Activated B cell treated with CpG ODN at 0.5 μM for 24 hours (primary cell): ENCODE results near the gene RDH8. TPM values are rescaled to one million over a fixed set of nuclear protein-coding genes. Genes with fewer than 3 reads are reported as not detected.

Source experiments
- ATAC-seq: fragments of 200-7000 bp; cut with Tn5 transposase; one replicate; pipeline ENCODE4 v1.10.0; 2021; ENCODE audit warnings: low read depth, mild to moderate bottlenecking, moderate library complexity
- CTCF ChIA-PET: fragments of 350-600 bp; sonication (Branson Sonifier 250); formaldehyde crosslinking; loops from one replicate; lab custom pipeline; 2021; ENCODE audit warnings: antibody characterized with exemption; lab: Charles Lee
- POLR2A ChIA-PET: fragments of 350-600 bp; sonication (Branson Sonifier 250); formaldehyde crosslinking; loops from one replicate; lab custom pipeline; 2021; ENCODE audit warnings: antibody characterized with exemption; lab: Charles Lee
- DNase-seq: peaks from one replicate; pipeline ENCODE4 v3.0.0; 2022
- H3K27ac Mint-ChIP-seq: one replicate; pipeline ENCODE4 v1.8.0; 2020; ENCODE audit warnings: mixed read lengths
- H3K27me3 Mint-ChIP-seq: one replicate; pipeline ENCODE4 v1.8.0; 2021; ENCODE audit warnings: mixed read lengths
- H3K36me3 Mint-ChIP-seq: one replicate; pipeline ENCODE4 v1.8.0; 2021; ENCODE audit warnings: low read depth, mixed read lengths
- H3K4me1 Mint-ChIP-seq: one replicate; pipeline ENCODE4 v1.8.0; 2021; ENCODE audit warnings: mixed read lengths
- H3K4me3 Mint-ChIP-seq: one replicate; pipeline ENCODE4 v1.8.0; 2020; ENCODE audit warnings: mild to moderate bottlenecking, mixed read lengths
- H3K9me3 Mint-ChIP-seq: one replicate; pipeline ENCODE4 v1.8.0; 2020; ENCODE audit warnings: mixed read lengths
- intact Hi-C: fragments of 100-400 bp; cut with micrococcal nuclease; formaldehyde crosslinking; loops from one replicate; pipeline ENCODE4 v1.15.1; 2024
- total RNA-seq: library from RNA; stranded (reverse); gene quantifications from 2 replicates; pipeline ENCODE4 v1.2.3, GENCODE V29; 2022
- TF ChIP-seq, protein P1 (sequence below): fragments of 200-600 bp; IDR thresholded peaks from one replicate; pipeline ENCODE4 v1.8.0; 2022; ENCODE audit warnings: antibody characterized with exemption, mild to moderate bottlenecking

Gene RDH8
- total RNA-seq, 1 donor from 2014 or later, result not detected

DNA sequence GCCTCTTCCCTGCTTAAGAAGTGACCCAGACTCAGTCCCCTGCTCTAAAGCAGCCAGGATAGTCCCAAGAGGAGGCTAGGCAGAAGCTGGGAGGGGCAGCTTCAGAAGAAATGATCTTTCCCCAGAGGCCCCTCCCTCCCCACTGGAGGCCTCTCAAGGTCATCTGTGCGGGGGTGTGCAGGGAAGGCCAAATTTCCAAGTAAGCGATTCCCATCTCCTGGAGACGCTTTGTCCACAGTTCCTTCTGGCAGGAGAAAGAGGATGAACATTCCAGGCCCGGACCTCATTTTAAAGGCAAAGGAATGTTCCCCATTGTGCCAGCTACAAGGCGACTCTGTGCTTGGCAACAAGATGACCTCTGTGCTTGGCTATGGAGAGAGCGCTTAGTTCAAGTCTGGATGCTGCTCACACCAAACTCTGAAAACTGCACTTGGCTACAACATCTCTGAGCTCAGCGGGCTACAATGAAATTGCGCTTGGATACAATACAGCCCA, 26.4 kb upstream of the RDH8 start:
- CTCF ChIA-PET, result interaction anchor here (1.0 kb wide), 1 partner anchor 14 kb away, joined by 5 read pairs; no protein-coding TSS in a partner anchor
- peaks cover 6% of the 10 kb centered on the region for H3K4me1 Mint-ChIP-seq
- TF ChIP-seq, protein P1, sequence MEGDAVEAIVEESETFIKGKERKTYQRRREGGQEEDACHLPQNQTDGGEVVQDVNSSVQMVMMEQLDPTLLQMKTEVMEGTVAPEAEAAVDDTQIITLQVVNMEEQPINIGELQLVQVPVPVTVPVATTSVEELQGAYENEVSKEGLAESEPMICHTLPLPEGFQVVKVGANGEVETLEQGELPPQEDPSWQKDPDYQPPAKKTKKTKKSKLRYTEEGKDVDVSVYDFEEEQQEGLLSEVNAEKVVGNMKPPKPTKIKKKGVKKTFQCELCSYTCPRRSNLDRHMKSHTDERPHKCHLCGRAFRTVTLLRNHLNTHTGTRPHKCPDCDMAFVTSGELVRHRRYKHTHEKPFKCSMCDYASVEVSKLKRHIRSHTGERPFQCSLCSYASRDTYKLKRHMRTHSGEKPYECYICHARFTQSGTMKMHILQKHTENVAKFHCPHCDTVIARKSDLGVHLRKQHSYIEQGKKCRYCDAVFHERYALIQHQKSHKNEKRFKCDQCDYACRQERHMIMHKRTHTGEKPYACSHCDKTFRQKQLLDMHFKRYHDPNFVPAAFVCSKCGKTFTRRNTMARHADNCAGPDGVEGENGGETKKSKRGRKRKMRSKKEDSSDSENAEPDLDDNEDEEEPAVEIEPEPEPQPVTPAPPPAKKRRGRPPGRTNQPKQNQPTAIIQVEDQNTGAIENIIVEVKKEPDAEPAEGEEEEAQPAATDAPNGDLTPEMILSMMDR, result no peak
- peaks cover 12% of the 10 kb centered on the region for H3K27me3 Mint-ChIP-seq
- no peak overlapping the region for H3K27ac Mint-ChIP-seq
- H3K9me3 Mint-ChIP-seq, result no peaks in the 10 kb centered on the region
- no peak overlapping the region for H3K4me3 Mint-ChIP-seq
- ATAC-seq (no peak), DNase-seq (no peak)
- H3K36me3 Mint-ChIP-seq, result no peaks in the 10 kb centered on the region
- intact Hi-C loops, result no loop called here
- POLR2A ChIA-PET, result no interaction called here

DNA sequence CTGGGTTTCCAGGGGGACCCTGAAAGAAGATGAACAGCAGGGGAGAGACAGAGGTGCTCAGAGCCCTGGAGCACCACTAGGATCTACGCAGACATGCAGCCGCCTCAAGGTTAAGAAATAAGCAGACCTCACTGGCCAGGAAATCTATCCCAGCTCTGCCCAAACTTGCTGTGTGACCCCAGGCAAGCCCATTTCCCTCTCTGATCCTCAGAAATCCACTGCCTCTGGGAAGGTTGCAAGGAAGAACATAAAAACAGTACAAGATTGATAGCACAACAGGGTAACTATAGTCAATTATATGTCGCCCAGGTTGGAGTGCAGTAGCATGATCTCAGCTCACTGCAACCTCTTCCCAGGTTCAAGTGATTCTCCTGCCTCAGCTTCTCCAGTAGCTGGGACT, 23.8 kb upstream of the RDH8 start:
- ChIA-PET CTCF (no interaction called here), POLR2A (no interaction called here)
- no peaks in the 10 kb centered on the region for H3K36me3 Mint-ChIP-seq
- TF ChIP-seq, protein P1, result no peak
- ATAC-seq (no peak), DNase-seq (no peak)
- intact Hi-C loops, result no loop called here
- H3K27ac Mint-ChIP-seq, result no peak overlapping the region
- H3K4me3 Mint-ChIP-seq, result no peak overlapping the region
- peaks cover 14% of the 10 kb centered on the region for H3K27me3 Mint-ChIP-seq
- no peaks in the 10 kb centered on the region for H3K9me3 Mint-ChIP-seq
- H3K4me1 Mint-ChIP-seq, result peaks cover 6% of the 10 kb centered on the region

DNA sequence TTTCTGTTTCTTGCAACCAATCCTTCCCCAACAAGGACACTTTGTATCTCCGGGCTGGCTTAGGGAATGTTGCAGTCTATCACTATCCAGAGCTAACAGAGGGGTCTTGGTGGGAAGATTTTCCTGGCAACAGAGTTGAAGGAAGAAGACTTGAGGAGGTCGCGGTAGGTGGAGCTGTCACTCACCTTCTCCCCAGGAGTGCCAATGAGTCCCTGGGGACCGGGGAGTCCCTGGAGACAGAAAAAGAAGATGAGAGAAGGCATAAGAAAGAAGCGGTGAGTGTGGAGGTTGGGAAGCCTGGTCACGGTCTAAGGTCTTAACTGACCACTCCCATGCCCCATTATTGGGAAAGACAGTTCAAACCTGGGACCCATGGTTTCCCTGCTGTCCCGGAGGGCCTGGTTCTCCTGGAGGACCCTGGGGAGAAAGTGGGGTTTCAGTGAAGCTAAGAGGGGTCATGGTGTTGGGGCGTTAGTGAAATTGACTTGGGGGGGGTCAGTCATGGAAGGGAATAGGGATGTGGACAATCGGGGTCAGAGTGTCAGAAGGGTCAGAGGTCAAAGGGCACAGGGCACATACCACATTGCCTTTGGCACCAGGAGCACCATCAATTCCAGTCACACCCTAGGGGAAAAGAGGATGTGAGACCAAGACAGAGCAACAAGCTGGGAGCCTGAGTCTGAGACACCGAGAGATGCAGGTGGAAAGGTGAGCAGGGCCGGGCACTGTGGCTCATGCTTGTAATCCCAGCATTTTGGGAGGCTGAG, 21.7 kb upstream of the RDH8 start:
- POLR2A ChIA-PET, result no interaction called here
- no peak overlapping the region for H3K27ac Mint-ChIP-seq

DNA sequence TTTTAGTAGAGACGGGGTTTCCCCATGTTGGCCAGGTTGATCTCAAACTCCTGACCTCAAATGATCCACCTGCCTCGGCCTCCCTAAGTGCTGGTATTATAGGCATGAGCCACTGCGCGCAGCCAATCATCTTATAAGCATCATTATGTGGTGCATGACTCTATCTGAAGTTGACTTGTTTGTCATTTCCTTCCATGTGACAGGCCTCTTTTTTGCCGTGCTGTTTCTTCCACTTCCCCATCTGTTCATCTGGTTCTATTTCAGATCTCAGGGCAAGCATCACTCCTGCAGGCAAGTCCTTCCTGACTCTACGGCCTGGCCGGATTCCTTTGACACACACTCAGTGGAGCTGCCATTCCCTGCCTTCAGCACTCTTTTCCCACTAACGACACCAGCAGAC, 18.2 kb upstream of the RDH8 start:
- H3K36me3 Mint-ChIP-seq, result no peaks in the 10 kb centered on the region
- H3K27ac Mint-ChIP-seq, result no peak overlapping the region
- no peak for DNase-seq
- no peaks in the 10 kb centered on the region for H3K9me3 Mint-ChIP-seq
- no peak for ATAC-seq
- no peak overlapping the region for H3K4me3 Mint-ChIP-seq
- intact Hi-C loops, result no loop called here
- CTCF ChIA-PET, result no interaction called here
- H3K4me1 Mint-ChIP-seq, result peaks cover 10% of the 10 kb centered on the region
- TF ChIP-seq, protein P1, result no peak
- POLR2A ChIA-PET, result no interaction called here
- H3K27me3 Mint-ChIP-seq, result peaks cover 20% of the 10 kb centered on the region

More for the DNA sequence above, 21.7 kb upstream of the RDH8 start:
- CTCF ChIA-PET, result no interaction called here
- Mint-ChIP-seq H3K9me3 (no peaks in the 10 kb centered on the region), H3K4me3 (no peak overlapping the region), H3K36me3 (no peaks in the 10 kb centered on the region), H3K4me1 (peaks cover 10% of the 10 kb centered on the region), H3K27me3 (peaks cover 14% of the 10 kb centered on the region)
- TF ChIP-seq, protein P1, result no peak
- intact Hi-C loops, result no loop called here
- ATAC-seq, result no peak
- DNase-seq, result no peak

DNA sequence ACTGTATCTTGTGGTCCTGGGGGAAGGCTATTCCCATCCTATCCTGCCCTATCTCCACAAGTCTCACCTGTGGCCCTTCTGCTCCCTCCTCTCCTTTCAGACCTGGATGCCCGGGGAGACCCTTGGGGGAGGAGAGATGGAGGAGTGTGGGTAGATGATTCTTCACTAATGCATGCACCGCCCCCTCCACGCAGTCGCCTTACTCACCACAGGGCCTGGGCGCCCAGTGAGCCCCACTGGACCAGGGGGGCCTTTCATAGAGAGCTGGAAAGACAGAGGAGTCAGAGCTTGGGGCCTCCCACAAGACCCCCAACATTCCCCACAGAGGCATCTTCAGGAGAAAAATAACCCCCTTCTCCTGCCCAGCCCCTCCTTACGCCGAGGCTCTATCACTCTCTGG, 17.3 kb upstream of the RDH8 start:
- Mint-ChIP-seq H3K36me3 (no peaks in the 10 kb centered on the region), H3K4me3 (no peak overlapping the region), H3K4me1 (peaks cover 10% of the 10 kb centered on the region), H3K27ac (no peak overlapping the region), H3K9me3 (no peaks in the 10 kb centered on the region), H3K27me3 (peaks cover 21% of the 10 kb centered on the region)
- intact Hi-C loops, result no loop called here
- no peak for DNase-seq
- TF ChIP-seq, protein P1, result no peak
- ChIA-PET CTCF (no interaction called here), POLR2A (no interaction called here)
- ATAC-seq, result no peak
